H1 (cell line): ENCODE measurements around the gene ATP9B.

Experiments used
- CEBPB ChIP-seq: IDR thresholded peaks from 2 replicates; pipeline ENCODE4 v1.6.1; 2012; ENCODE audit warnings: low read depth, low read length
- CREB1 ChIP-seq: IDR thresholded peaks from 2 replicates; pipeline ENCODE4 v1.6.1; 2012; ENCODE audit warnings: inconsistent platforms
- CTCF ChIP-seq, 3 experiments: IDR thresholded peaks; 1 replicate in 2 of 3; 2 replicates in 1 of 3; pipeline versions ENCODE4 v1.5.1 to v1.6.1; 2011; ENCODE audit warnings: low read length in 3 of 3, mild to moderate bottlenecking in 3 of 3, inconsistent platforms in 2 of 3, low read depth in 1 of 3, moderate library complexity in 1 of 3; ENCODE audit not compliant: insufficient read depth in 1 of 3; ENCODE audit errors: control extremely low read depth in 1 of 3
- EP300 ChIP-seq, 2 experiments: IDR thresholded peaks; 1 replicate in 1 of 2; 2 replicates in 1 of 2; pipeline ENCODE4 v1.6.1; 2011 to 2012; ENCODE audit warnings: low read depth in 2 of 2, low read length in 2 of 2, mild to moderate bottlenecking in 2 of 2, borderline replicate concordance in 1 of 2, inconsistent platforms in 1 of 2, moderate library complexity in 1 of 2
- EZH2 ChIP-seq: fragments of 200-600 bp; sonication (generic); IDR thresholded peaks from 2 replicates; pipeline ENCODE4 v1.7.1; 2012; ENCODE audit warnings: low read depth, mild to moderate bottlenecking, moderate library complexity, low read length, inconsistent platforms; ENCODE audit not compliant: severe bottlenecking
- FOSL1 ChIP-seq: IDR thresholded peaks from 2 replicates; pipeline ENCODE4 v1.6.1; 2011; ENCODE audit warnings: mild to moderate bottlenecking, low read depth, low read length, moderate library complexity; ENCODE audit not compliant: insufficient read depth
- JUN ChIP-seq: IDR thresholded peaks from 2 replicates; pipeline ENCODE4 v1.6.1; 2011; ENCODE audit warnings: low read depth, mild to moderate bottlenecking, improper control_type of control experiment, low read length
- MAFK ChIP-seq: IDR thresholded peaks from 2 replicates; pipeline ENCODE4 v1.6.1; 2012; ENCODE audit warnings: low read depth, mild to moderate bottlenecking, improper control_type of control experiment, low read length
- NANOG ChIP-seq: IDR thresholded peaks from 2 replicates; pipeline ENCODE4 v1.6.1; 2011; ENCODE audit warnings: low read length, low read depth, mild to moderate bottlenecking, inconsistent platforms; ENCODE audit not compliant: insufficient read depth, poor library complexity, severe bottlenecking
- PHF8 ChIP-seq: fragments of 200-600 bp; sonication (generic); conservative IDR thresholded peaks from 2 replicates; pipeline ENCODE4 v1.7.1; 2012; ENCODE audit warnings: low read depth, mild to moderate bottlenecking, inconsistent platforms, low read length, moderate library complexity
- POLR2A ChIP-seq, 2 experiments: IDR thresholded peaks; 1 replicate in 1 of 2; 2 replicates in 1 of 2; pipeline ENCODE4 v1.6.1; 2011; ENCODE audit warnings: low read depth in 2 of 2, low read length in 2 of 2, mild to moderate bottlenecking in 2 of 2; ENCODE audit errors: control extremely low read depth in 1 of 2
- POLR2AphosphoS5 ChIP-seq: IDR thresholded peaks from 2 replicates; pipeline ENCODE4 v1.6.1; 2011; ENCODE audit warnings: low read depth, low read length
- TAF1 ChIP-seq: IDR thresholded peaks from 2 replicates; pipeline ENCODE4 v1.6.1; 2011; ENCODE audit warnings: mild to moderate bottlenecking, low read depth, low read length
- TF ChIP-seq, protein P1 (sequence below): IDR thresholded peaks from 2 replicates; pipeline ENCODE4 v1.6.1; 2011; ENCODE audit warnings: low read depth, mild to moderate bottlenecking, low read length; ENCODE audit not compliant: insufficient read depth

DNA sequence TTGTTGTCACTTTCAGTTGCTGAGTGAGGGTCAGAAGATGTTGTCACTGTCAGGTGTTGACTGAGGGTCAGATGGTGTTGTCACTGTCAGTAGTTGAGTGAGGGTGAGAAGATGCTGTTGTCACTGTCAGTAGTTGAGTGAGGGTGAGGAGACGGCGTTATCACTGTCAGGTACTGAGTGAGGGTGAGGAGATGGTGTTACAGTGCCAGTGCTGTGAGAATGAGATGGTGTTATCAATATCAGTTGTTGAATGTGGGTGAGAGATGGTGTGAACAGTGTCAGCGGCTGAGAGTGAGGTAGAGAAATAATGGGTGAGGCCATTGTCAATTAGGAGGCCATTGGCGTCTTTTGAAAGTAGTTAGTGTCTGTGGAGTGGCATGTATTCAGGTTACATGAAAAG, 1.6 kb upstream of the ATP9B start:
- TF ChIP-seq POLR2A (IDR thresholded peaks at IDR 0.05; ENCODE audit: control extremely low read depth in 1 of 2, low read depth in 2 of 2, low read length in 2 of 2) (no peak), EP300 (IDR thresholded peaks at IDR 0.05; ENCODE audit: borderline replicate concordance in 1 of 2, low read depth in 2 of 2, low read length in 2 of 2) (no peak), PHF8 (no peak), MAFK (no peak), CREB1 (no peak), FOSL1 (no peak), CTCF (IDR thresholded peaks at IDR 0.05; ENCODE audit: control extremely low read depth in 1 of 3, insufficient read depth in 1 of 3, low read depth in 1 of 3, low read length in 3 of 3) (no peak), POLR2AphosphoS5 (no peak), TAF1 (no peak), CEBPB (no peak), NANOG (no peak), JUN (no peak), EZH2 (no peak)
- TF ChIP-seq, protein P1, sequence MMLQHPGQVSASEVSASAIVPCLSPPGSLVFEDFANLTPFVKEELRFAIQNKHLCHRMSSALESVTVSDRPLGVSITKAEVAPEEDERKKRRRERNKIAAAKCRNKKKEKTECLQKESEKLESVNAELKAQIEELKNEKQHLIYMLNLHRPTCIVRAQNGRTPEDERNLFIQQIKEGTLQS: no peak
